IMR-90 (cell line): ENCODE results near the gene SLC24A3. TPM values are rescaled to one million over a fixed set of nuclear protein-coding genes. Genes with fewer than 3 reads are reported as not detected.

Source experiments
- ATAC-seq: fragments of 200-7000 bp; cut with Tn5 transposase; 2 replicates; pipeline ENCODE4 v1.9.1; 2020; ENCODE audit warnings: low read depth, mild to moderate bottlenecking, moderate library complexity
- BruUV-seq: library from RNA; stranded (reverse); fragments of 400-500 nt; replicated peaks from 2 replicates; lab custom pipeline; 2021; lab: Mats Ljungman, UMichigan
- CTCF ChIA-PET: fragments of 300-600 bp; formaldehyde crosslinking; extraction: SDS; loops from one replicate; lab custom pipeline; 2021; ENCODE audit warnings: antibody characterized with exemption; lab: Yijun Ruan, JAX
- POLR2A ChIA-PET: fragments of 300-600 bp; sonication (Branson Sonifier 250); formaldehyde crosslinking; loops from one replicate; lab custom pipeline; 2022; ENCODE audit warnings: antibody characterized with exemption; ENCODE audit not compliant: unreplicated experiment; lab: Charles Lee
- DNase-seq: peaks from one replicate; pipeline ENCODE4 v3.0.0; 2013
- H2AFZ ChIP-seq: replicated peaks from 2 replicates; pipeline ENCODE3; 2013; ENCODE audit warnings: low read length, mild to moderate bottlenecking; ENCODE audit not compliant: poor library complexity
- H2AK5ac ChIP-seq: 2 replicates; pipeline ENCODE4 v1.6.1; 2013; ENCODE audit warnings: low read depth, low read length, inconsistent platforms
- H2AK9ac ChIP-seq: replicated peaks from 2 replicates; pipeline ENCODE3; 2013; ENCODE audit warnings: mild to moderate bottlenecking, low read depth, low read length, moderate library complexity; ENCODE audit not compliant: poor library complexity
- H2BK120ac ChIP-seq: 2 replicates; pipeline ENCODE4 v1.6.1; 2013; ENCODE audit warnings: low read depth, low read length, inconsistent platforms
- H2BK15ac ChIP-seq: 3 replicates; pipeline ENCODE4 v1.6.1; 2013; ENCODE audit warnings: low read depth, low read length, inconsistent platforms
- H2BK20ac ChIP-seq: 2 replicates; pipeline ENCODE4 v1.6.1; 2013; ENCODE audit warnings: low read depth, mild to moderate bottlenecking, inconsistent platforms, low read length, moderate library complexity
- H2BK5ac ChIP-seq: 2 replicates; pipeline ENCODE4 v1.6.1; 2013; ENCODE audit warnings: mild to moderate bottlenecking, low read depth, low read length, inconsistent platforms; ENCODE audit not compliant: poor library complexity, severe bottlenecking
- H3K14ac ChIP-seq: replicated peaks from 2 replicates; pipeline ENCODE4 v1.6.1; 2013; ENCODE audit warnings: low read depth, low read length, inconsistent platforms
- H3K18ac ChIP-seq: 2 replicates; pipeline ENCODE4 v1.6.1; 2013; ENCODE audit warnings: low read depth, low read length, control low read depth
- H3K23ac ChIP-seq: 2 replicates; pipeline ENCODE4 v1.6.1; 2013; ENCODE audit warnings: low read depth, low read length, inconsistent platforms
- H3K27ac ChIP-seq: 2 replicates; pipeline ENCODE4 v1.5.1; 2013; ENCODE audit warnings: mild to moderate bottlenecking, control low read depth, low read length; ENCODE audit not compliant: insufficient read depth
- H3K27me3 ChIP-seq: 2 replicates; pipeline ENCODE4 v1.6.1; 2013; ENCODE audit warnings: low read length; ENCODE audit not compliant: control insufficient read depth, insufficient read depth
- H3K36me3 ChIP-seq: 2 replicates; pipeline ENCODE4 v1.6.1; 2013; ENCODE audit warnings: low read length, mixed read lengths; ENCODE audit not compliant: control insufficient read depth, insufficient read depth
- H3K4ac ChIP-seq: 2 replicates; pipeline ENCODE4 v1.6.1; 2013; ENCODE audit warnings: low read depth, low read length, inconsistent platforms
- H3K4me1 ChIP-seq: 2 replicates; pipeline ENCODE4 v1.6.1; 2013; ENCODE audit warnings: low read length, mixed read lengths; ENCODE audit not compliant: control insufficient read depth, insufficient read depth
- H3K4me2 ChIP-seq: 2 replicates; pipeline ENCODE4 v1.6.1; 2013; ENCODE audit warnings: low read depth, mild to moderate bottlenecking, control low read depth, low read length, moderate library complexity
- H3K4me3 ChIP-seq: 2 replicates; pipeline ENCODE4 v1.5.1; 2013; ENCODE audit warnings: low read depth, mild to moderate bottlenecking, control low read depth, low read length, moderate library complexity; ENCODE audit not compliant: insufficient read depth
- H3K56ac ChIP-seq: 2 replicates; pipeline ENCODE4 v1.6.1; 2013; ENCODE audit warnings: low read length, inconsistent platforms; ENCODE audit not compliant: insufficient read depth; ENCODE audit errors: extremely low read depth
- H3K79me1 ChIP-seq, 2 experiments: 2 replicates each; pipeline ENCODE4 v1.6.1; 2013; ENCODE audit warnings: low read length in 2 of 2, inconsistent platforms in 1 of 2, low read depth in 1 of 2
- H3K9ac ChIP-seq: 2 replicates; pipeline ENCODE4 v1.6.1; 2013; ENCODE audit warnings: low read depth, low read length, control low read depth
- H3K9me1 ChIP-seq: 2 replicates; pipeline ENCODE4 v1.6.1; 2013; ENCODE audit warnings: low read length, inconsistent platforms; ENCODE audit not compliant: insufficient read depth
- H3K9me3 ChIP-seq: 2 replicates; pipeline ENCODE4 v1.6.1; 2013; ENCODE audit warnings: low read length; ENCODE audit not compliant: control insufficient read depth, insufficient read depth
- H4K20me1 ChIP-seq: 2 replicates; pipeline ENCODE4 v1.6.1; 2013; ENCODE audit warnings: low read length, inconsistent platforms; ENCODE audit not compliant: insufficient read depth
- H4K5ac ChIP-seq: 2 replicates; pipeline ENCODE4 v1.6.1; 2013; ENCODE audit warnings: mild to moderate bottlenecking, low read depth, low read length, control low read depth
- H4K8ac ChIP-seq, 2 experiments: 2 replicates each; pipeline ENCODE4 v1.6.1; 2013; ENCODE audit warnings: low read depth in 2 of 2, low read length in 2 of 2, control low read depth in 1 of 2, inconsistent platforms in 1 of 2
- H4K91ac ChIP-seq: 2 replicates; pipeline ENCODE4 v1.6.1; 2013; ENCODE audit warnings: low read depth, low read length, inconsistent platforms; ENCODE audit not compliant: insufficient read depth
- CEBPB ChIP-seq: IDR thresholded peaks from 2 replicates; pipeline ENCODE4 v1.6.1; 2012; ENCODE audit warnings: low read depth, low read length, improper control_type of control experiment
- MAZ ChIP-seq: IDR thresholded peaks from 2 replicates; pipeline ENCODE4 v1.6.1; 2012; ENCODE audit warnings: low read depth, mild to moderate bottlenecking, low read length, improper control_type of control experiment, moderate library complexity, borderline replicate concordance
- MXI1 ChIP-seq: IDR thresholded peaks from 2 replicates; pipeline ENCODE4 v1.6.1; 2012; ENCODE audit warnings: low read depth, mild to moderate bottlenecking, low read length, moderate library complexity, borderline replicate concordance
- POLR2A ChIP-seq: IDR thresholded peaks from 2 replicates; pipeline ENCODE4 v1.6.1; 2012; ENCODE audit warnings: mild to moderate bottlenecking, low read depth, low read length
- RCOR1 ChIP-seq: IDR thresholded peaks from 2 replicates; pipeline ENCODE4 v1.6.1; 2012; ENCODE audit warnings: mild to moderate bottlenecking, low read length, improper control_type of control experiment; ENCODE audit not compliant: insufficient replicate concordance
- RFX5 ChIP-seq: IDR thresholded peaks from 2 replicates; pipeline ENCODE4 v1.8.0; 2012; ENCODE audit warnings: low read depth, mild to moderate bottlenecking, low read length, moderate library complexity
- WGBS, 2 experiments: methylation state at CpG; one replicate each; pipeline versions ENCODE4 v1.1.5 to v1.1.7; 2013; ENCODE audit warnings: missing lambda C conversion rate in 2 of 2; ENCODE audit not compliant: insufficient read length in 1 of 2; ENCODE audit errors: extremely low coverage in 2 of 2; 5-methylcytosine and 5-hydroxymethylcytosine counted together
- dilution Hi-C: fragments of 300-500 bp; cut with HindIII; formaldehyde crosslinking; loops from one replicate; pipeline ENCODE4 v1.14.3; 2018; ENCODE audit warnings: low sequenced_read_pairs; ENCODE audit not compliant: unreplicated experiment
- in situ Hi-C: fragments of 300-500 bp; cut with MboI; formaldehyde crosslinking; loops from 3 replicates; pipeline ENCODE4 v1.14.3; 2019; ENCODE audit warnings: low sequenced_read_pairs, inconsistent platforms, mixed read lengths
- intact Hi-C: fragments of 100-400 bp; cut with micrococcal nuclease; formaldehyde crosslinking; loops from 2 replicates; pipeline ENCODE4 v1.10.0; 2022
- polyA plus RNA-seq, 3 experiments: library from polyadenylated mRNA; depleted of rRNA; stranded (reverse); fragments of >200 nt; gene quantifications; 2 replicates each; pipeline ENCODE4 v1.2.3, GENCODE V29; 2012; ENCODE audit warnings: low replicate concordance in 1 of 3
- total RNA-seq: library from RNA; depleted of rRNA; stranded (reverse); fragments of >200 nt; gene quantifications from 2 replicates; pipeline ENCODE4 v1.2.3, GENCODE V29; 2012
- TF ChIP-seq, protein P1 (sequence below): conservative IDR thresholded peaks from 2 replicates; pipeline ENCODE4 v1.5.1; 2012; ENCODE audit warnings: mild to moderate bottlenecking, low read depth, low read length, improper control_type of control experiment
- TF ChIP-seq, protein P2 (sequence below): fragments of 150-350 bp; IDR thresholded peaks from 2 replicates; pipeline ENCODE4 v1.6.1; 2016; ENCODE audit warnings: low read depth, mild to moderate bottlenecking, low read length, moderate library complexity, borderline replicate concordance

Gene SLC24A3
- total and polyA plus RNA-seq, 2 of the 4 experiments (the other 2 are of a cell fraction), result not detected

- no peak overlapping the region for H3K27ac ChIP-seq
- H3K9me3 ChIP-seq, result peaks cover 3% of the 10 kb centered on the region; the same call in 1 of the 2 replicates
- H2AK9ac ChIP-seq, result no peak overlapping the region
- no peak overlapping the region for H4K8ac ChIP-seq
- DNase-seq, result no peak
- no peak overlapping the region for H2AFZ ChIP-seq
- H3K9me1 ChIP-seq, result no peaks in the 10 kb centered on the region
- no peak overlapping the region for H2BK20ac ChIP-seq
- H3K56ac ChIP-seq, result no peak overlapping the region
- dilution Hi-C loops (no loop called here), in situ Hi-C loops (no loop called here), intact Hi-C loops (no loop called here)
- POLR2A ChIA-PET, result no interaction called here
- H4K91ac ChIP-seq, result no peak overlapping the region
- no peak overlapping the region for H2BK5ac ChIP-seq
- no peaks in the 10 kb centered on the region for H3K4me1 ChIP-seq
- no peaks in the 10 kb centered on the region for H4K20me1 ChIP-seq
- no peak overlapping the region for H3K9ac ChIP-seq
- H3K4me2 ChIP-seq, result no peak overlapping the region
- CTCF ChIA-PET, result no interaction called here
- H3K4ac ChIP-seq, result no peak overlapping the region
- WGBS, 2 experiments, result 25% methylated on average over 3 of the region's 4 CpGs; no CpG with 5 or more reads in 1 of the 2 experiments
- BruUV-seq, result no TSS peak
- no peak overlapping the region for H2BK15ac ChIP-seq
- no peaks in the 10 kb centered on the region for H3K36me3 ChIP-seq
- no peak overlapping the region for H3K18ac ChIP-seq
- no peak for ATAC-seq
- TF ChIP-seq MAZ, result no peak
- no peak for TF ChIP-seq MXI1
- TF ChIP-seq, protein P1, sequence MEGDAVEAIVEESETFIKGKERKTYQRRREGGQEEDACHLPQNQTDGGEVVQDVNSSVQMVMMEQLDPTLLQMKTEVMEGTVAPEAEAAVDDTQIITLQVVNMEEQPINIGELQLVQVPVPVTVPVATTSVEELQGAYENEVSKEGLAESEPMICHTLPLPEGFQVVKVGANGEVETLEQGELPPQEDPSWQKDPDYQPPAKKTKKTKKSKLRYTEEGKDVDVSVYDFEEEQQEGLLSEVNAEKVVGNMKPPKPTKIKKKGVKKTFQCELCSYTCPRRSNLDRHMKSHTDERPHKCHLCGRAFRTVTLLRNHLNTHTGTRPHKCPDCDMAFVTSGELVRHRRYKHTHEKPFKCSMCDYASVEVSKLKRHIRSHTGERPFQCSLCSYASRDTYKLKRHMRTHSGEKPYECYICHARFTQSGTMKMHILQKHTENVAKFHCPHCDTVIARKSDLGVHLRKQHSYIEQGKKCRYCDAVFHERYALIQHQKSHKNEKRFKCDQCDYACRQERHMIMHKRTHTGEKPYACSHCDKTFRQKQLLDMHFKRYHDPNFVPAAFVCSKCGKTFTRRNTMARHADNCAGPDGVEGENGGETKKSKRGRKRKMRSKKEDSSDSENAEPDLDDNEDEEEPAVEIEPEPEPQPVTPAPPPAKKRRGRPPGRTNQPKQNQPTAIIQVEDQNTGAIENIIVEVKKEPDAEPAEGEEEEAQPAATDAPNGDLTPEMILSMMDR, result no peak
- TF ChIP-seq CEBPB, result no peak
- no peak for TF ChIP-seq POLR2A
- TF ChIP-seq, protein P2, sequence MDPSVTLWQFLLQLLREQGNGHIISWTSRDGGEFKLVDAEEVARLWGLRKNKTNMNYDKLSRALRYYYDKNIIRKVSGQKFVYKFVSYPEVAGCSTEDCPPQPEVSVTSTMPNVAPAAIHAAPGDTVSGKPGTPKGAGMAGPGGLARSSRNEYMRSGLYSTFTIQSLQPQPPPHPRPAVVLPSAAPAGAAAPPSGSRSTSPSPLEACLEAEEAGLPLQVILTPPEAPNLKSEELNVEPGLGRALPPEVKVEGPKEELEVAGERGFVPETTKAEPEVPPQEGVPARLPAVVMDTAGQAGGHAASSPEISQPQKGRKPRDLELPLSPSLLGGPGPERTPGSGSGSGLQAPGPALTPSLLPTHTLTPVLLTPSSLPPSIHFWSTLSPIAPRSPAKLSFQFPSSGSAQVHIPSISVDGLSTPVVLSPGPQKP, result no peak
- TF ChIP-seq RFX5, result no peak
- no peak for TF ChIP-seq RCOR1
- H3K4me3 ChIP-seq, result no peak overlapping the region
- no peak overlapping the region for H3K23ac ChIP-seq
- no peaks in the 10 kb centered on the region for H3K27me3 ChIP-seq
- H3K79me1 ChIP-seq, result no peaks in the 10 kb centered on the region
- H4K5ac ChIP-seq, result no peak overlapping the region
- H2AK5ac ChIP-seq, result no peak overlapping the region
- no peak overlapping the region for H2BK120ac ChIP-seq
- no peak overlapping the region for H3K14ac ChIP-seq
These were observed 191.1 kb downstream of the SLC24A3 start for GRCh38 chr20:19403549-19403948.
